Cardiac muscle cell (in vitro differentiated cells and primary cell): ENCODE measurements around the gene LMO1. TPM values are rescaled to one million over a fixed set of nuclear protein-coding genes. Genes with fewer than 3 reads are reported as not detected.

Source experiments
- DNase-seq, 2 donors: peaks; one replicate each; pipeline versions ENCODE4 v3.0.0 to v3.0.0-alpha.2; 2010 to 2017; ENCODE audit warnings: low read depth in 1 of 2, low spot score in 1 of 2
- H3K27ac ChIP-seq: fragments of 200-600 bp; sonication (generic); 2 replicates; pipeline ENCODE4 v1.5.1; 2016
- H3K27me3 ChIP-seq: fragments of 200-600 bp; sonication (generic); 2 replicates; pipeline ENCODE4 v1.6.0; 2016; ENCODE audit warnings: control low read depth
- H3K36me3 ChIP-seq: fragments of 200-600 bp; sonication (generic); 2 replicates; pipeline ENCODE4 v1.5.1; 2016; ENCODE audit warnings: control low read depth
- H3K4me1 ChIP-seq: fragments of 200-600 bp; sonication (generic); 2 replicates; pipeline ENCODE4 v1.8.1; 2017; ENCODE audit warnings: low read depth, mild to moderate bottlenecking, mixed run types
- H3K4me3 ChIP-seq: fragments of 200-600 bp; sonication (generic); 2 replicates; pipeline ENCODE4 v1.5.1; 2016; ENCODE audit warnings: mild to moderate bottlenecking
- H3K9me3 ChIP-seq: fragments of 200-600 bp; sonication (generic); 2 replicates; pipeline ENCODE4 v1.5.1; 2017; ENCODE audit warnings: low read depth, mild to moderate bottlenecking, control low read depth
- polyA plus RNA-seq: library from polyadenylated mRNA; unstranded; fragments of >200 nt; fragmentation: Nextera tagmentation; extraction: Ambion mirVana; gene quantifications from 2 replicates; pipeline ENCODE4 v1.2.1, GENCODE V29; 2016
- total RNA-seq: library from RNA; depleted of rRNA; stranded (reverse); fragments of >200 nt; gene quantifications from 2 replicates; pipeline ENCODE4 v1.2.3, GENCODE V29; 2016
- TF ChIP-seq, protein P1 (sequence below): IDR thresholded peaks from 2 replicates; pipeline ENCODE4 v1.5.1; 2012; ENCODE audit warnings: low read depth, mild to moderate bottlenecking, low read length

The LMO1 gene
- total and polyA plus RNA-seq, 2 experiments from 2014 or later, result 0.45 to 3.6 TPM

DNA sequence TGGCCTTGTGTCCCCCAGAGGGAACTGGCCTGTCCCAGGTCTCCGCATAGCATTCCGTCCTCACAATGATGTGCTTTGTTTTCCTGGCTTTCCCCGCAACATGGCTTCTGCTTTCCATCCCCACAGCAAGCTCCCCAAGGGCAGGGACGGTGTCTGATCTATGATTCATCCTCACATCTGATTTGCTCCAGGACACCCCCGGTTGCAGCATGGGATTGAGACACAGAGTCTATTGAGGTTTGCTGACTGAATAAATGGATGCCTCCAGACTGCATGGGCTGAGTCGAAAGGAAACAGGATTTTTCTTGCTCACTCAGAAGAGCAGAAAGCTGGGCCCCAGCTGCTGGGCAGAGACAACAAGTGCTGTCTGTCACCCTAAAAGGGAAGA is 40.2 kb downstream of the LMO1 start:
- Histone ChIP-seq H3K27me3 (no peaks in the 10 kb centered on the region), H3K4me1 (no peaks in the 10 kb centered on the region), H3K9me3 (no peaks in the 10 kb centered on the region), H3K36me3 (no peaks in the 10 kb centered on the region), H3K27ac (no peak overlapping the region), H3K4me3 (no peak overlapping the region)
- peak in 1 of 2 donors; percentile 28 for DNase-seq
- TF ChIP-seq, protein P1, sequence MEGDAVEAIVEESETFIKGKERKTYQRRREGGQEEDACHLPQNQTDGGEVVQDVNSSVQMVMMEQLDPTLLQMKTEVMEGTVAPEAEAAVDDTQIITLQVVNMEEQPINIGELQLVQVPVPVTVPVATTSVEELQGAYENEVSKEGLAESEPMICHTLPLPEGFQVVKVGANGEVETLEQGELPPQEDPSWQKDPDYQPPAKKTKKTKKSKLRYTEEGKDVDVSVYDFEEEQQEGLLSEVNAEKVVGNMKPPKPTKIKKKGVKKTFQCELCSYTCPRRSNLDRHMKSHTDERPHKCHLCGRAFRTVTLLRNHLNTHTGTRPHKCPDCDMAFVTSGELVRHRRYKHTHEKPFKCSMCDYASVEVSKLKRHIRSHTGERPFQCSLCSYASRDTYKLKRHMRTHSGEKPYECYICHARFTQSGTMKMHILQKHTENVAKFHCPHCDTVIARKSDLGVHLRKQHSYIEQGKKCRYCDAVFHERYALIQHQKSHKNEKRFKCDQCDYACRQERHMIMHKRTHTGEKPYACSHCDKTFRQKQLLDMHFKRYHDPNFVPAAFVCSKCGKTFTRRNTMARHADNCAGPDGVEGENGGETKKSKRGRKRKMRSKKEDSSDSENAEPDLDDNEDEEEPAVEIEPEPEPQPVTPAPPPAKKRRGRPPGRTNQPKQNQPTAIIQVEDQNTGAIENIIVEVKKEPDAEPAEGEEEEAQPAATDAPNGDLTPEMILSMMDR, result no peak

DNA sequence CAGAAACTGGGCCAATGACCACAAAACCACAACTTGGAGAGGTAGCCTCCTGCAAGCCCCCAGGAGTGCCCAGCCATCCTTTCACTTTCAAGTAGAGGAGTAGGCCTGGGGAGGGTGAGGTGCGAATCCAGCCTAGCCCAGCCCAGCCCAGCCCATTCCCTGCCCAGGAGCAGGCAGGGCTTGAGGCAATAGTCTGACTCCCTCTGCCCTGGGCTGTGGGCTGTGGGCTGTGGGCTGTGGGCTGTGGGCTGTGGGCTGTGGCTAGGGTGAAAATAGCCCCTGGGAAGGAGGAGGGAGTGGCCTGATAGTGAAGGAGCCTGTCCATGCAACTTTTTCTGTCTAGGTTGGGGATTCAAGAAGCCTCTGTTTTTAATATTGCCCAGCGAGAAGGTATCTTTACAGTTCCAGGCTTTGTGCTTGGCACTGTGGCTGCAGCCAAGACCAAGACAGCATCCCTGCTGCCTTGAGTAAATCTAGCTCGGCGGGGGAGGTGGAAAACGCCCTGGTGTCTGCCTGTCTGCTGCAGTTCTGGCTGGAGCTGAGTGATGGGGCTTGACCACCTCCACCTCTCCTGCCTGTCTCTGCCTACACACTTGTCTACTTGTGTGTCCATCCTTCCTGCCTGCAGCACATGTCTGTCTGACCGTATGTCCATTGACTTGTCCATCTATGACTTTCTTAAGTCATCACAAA is 40.7 kb downstream of the LMO1 start:
- no peaks in the 10 kb centered on the region for H3K4me1 ChIP-seq
- DNase-seq, result no peak
- H3K4me3 ChIP-seq, result no peak overlapping the region
- no peak overlapping the region for H3K27ac ChIP-seq
- TF ChIP-seq, protein P1, result no peak
- H3K27me3 ChIP-seq, result no peaks in the 10 kb centered on the region
- no peaks in the 10 kb centered on the region for H3K36me3 ChIP-seq
- no peaks in the 10 kb centered on the region for H3K9me3 ChIP-seq

DNA sequence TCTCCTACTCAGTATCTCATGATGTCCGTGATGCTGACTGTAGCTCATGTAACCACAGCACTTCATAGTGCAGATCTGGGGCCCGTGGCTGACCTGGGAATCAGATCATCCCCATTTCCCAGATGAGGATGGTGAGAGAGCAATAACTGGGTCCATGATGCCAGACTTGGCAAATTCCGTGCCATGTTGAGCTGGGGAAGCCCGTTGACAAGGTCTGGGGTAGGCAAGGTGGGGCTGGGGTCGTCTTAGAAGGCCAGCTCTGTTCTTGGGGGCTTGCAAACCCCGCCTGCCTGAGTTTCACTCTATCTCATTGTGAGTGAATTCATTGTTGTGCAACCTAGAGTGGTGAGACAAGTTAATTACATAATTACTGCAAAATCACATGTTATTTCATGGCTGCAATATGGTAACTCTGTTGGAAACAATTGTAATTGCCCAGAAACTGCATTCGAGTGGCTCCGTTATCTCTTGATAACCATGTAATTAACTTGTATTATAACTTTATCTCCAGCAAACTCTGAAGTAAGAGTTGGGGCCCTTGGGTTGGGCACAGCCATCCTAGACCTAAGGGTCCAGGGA is 41.7 kb downstream of the LMO1 start:
- Histone ChIP-seq H3K36me3 (no peaks in the 10 kb centered on the region), H3K27me3 (no peaks in the 10 kb centered on the region), H3K4me1 (no peaks in the 10 kb centered on the region), H3K27ac (no peak overlapping the region), H3K4me3 (no peak overlapping the region), H3K9me3 (no peaks in the 10 kb centered on the region)
- TF ChIP-seq, protein P1, result no peak
- no peak for DNase-seq

DNA sequence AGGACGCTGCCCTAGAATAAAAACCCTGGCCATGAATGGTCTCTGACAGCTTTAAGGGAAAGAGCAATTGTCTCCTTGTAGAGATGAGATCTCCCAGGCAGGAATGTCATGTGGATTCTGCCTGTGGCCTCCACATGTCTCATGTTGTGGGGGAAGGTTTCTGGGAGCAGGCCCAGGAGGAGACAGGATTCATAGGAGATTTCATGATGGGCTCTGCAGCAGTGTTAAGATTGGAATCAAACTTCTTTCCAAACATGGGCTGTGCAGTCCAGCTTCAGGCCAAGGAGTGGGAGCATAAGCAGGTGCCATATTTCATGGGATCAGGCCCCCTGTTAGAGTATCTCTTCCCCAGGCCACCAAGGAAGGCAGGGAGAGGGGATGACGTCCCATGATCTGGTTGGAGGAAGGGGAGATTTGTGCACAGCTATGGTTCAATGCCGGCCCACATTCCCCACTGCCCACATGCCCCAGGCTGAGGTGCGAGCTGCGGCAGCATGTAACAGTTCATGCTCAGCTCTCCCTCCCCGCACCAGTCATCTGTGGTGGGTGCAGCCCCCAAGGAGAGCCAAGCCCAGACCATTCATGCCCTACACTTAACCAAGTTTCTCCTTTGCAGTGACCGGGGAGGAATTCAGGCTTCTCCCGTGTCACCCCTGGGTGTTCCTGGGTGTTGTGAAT is 42.5 kb downstream of the LMO1 start:
- Histone ChIP-seq H3K27ac (no peak overlapping the region), H3K4me3 (no peak overlapping the region), H3K9me3 (no peaks in the 10 kb centered on the region), H3K4me1 (no peaks in the 10 kb centered on the region), H3K27me3 (no peaks in the 10 kb centered on the region), H3K36me3 (no peaks in the 10 kb centered on the region)
- no peak for DNase-seq
- TF ChIP-seq, protein P1, result no peak

DNA sequence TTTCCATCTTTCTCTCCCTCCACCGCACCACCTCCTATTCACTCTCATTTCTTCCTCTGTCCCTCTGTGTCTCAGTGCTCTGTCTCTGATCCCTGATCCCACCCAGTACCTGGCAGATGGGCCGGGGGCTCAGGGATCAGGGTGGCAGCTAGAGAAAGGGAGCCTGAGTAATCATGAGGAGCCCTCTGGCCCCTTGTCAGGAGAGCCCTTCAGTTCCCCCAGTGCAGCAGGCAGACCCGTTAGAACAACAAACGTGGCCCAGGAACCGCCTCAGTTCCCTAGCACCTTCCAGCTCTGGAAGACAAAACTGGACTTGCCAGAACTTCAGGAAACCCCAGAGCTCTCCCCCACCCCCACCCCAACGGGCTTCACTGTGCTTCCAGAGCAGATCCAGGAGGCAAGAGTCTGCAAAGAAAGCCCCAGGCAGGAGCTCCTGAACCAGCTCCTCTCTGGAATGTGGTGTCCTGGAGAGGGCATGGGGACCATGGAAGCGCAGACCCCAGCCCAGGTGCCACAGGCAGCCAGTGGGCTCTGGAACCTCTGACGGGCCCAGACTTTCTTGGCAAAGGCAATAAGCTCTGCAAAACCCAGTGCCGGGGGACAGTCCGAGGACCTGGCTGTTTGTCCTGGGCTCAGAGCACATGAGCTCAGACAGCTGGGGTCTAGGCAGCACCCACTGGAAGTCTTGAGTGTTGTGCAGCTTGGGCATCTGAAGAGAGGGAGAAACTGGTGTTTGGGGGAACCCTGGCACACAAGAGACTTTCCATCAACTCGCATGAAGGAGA is 43.2 kb downstream of the LMO1 start:
- DNase-seq, result no peak
- H3K27me3 ChIP-seq, result no peaks in the 10 kb centered on the region
- H3K36me3 ChIP-seq, result no peaks in the 10 kb centered on the region
- H3K9me3 ChIP-seq, result no peaks in the 10 kb centered on the region
- no peaks in the 10 kb centered on the region for H3K4me1 ChIP-seq
- no peak overlapping the region for H3K27ac ChIP-seq
- TF ChIP-seq, protein P1, result no peak
- H3K4me3 ChIP-seq, result no peak overlapping the region
